Measurements from ENCODE around the gene MX1. TPM values are rescaled to one million over a fixed set of nuclear protein-coding genes. Genes with fewer than 3 reads are reported as not detected.
A peak's percentile ranks its signal among the peaks of the same experiment; 100 is the strongest.
"Not testable (repeated sequence)": the region's sequence is repeated elsewhere in the genome, so short reads cannot be mapped to it uniquely, and the experiment has no call there.

The MX1 gene
- total RNA-seq, 2 experiments from 2014 or later: 82.3 to 86.3 TPM

GRCh38 chr21:41422546-41423304, 3.3 kb upstream of the MX1 start:
- DNase-seq (peak in 1 of 14 experiments; percentile 31), ATAC-seq (ENCODE audit: poor library complexity) (no peak)
- H3K27ac Mint-ChIP-seq: peak overlapping the region; percentile 95
- Histone ChIP-seq H3K36me3 (ENCODE audit: insufficient read depth, low read length) (no peaks in the 10 kb centered on the region), H3K27me3 (ENCODE audit: control insufficient read depth in 1 of 2, insufficient read depth in 2 of 2, low read length in 2 of 2) (no peaks in the 10 kb centered on the region), H3K27ac (ENCODE audit: low read depth in 1 of 2, low read length in 2 of 2) (no peak overlapping the region), H3K9me3 (ENCODE audit: control insufficient read depth in 1 of 2, insufficient read depth in 1 of 2, low read length in 2 of 2) (no peaks in the 10 kb centered on the region), H3K4me1 (ENCODE audit: insufficient read depth, low read length) (peaks cover 39% of the 10 kb centered on the region), H3K4me3 (ENCODE audit: low read length) (no peak overlapping the region)
- TF ChIP-seq CTCF (IDR thresholded peaks at IDR 0.05): no peak
- ChIA-PET POLR2A (interaction anchor here (5.5 to 6.1 kb wide), 2 partner anchors 53 to 61 kb away, joined by 76 to 87 read pairs; partner anchors contain the start of gene MX2), CTCF (no interaction called here)
- no peaks in the 10 kb centered on the region for H3K9me3 Mint-ChIP-seq
- H3K27me3 Mint-ChIP-seq: no peaks in the 10 kb centered on the region
- peak overlapping the region; percentile 84 for H3K4me3 Mint-ChIP-seq
- peaks cover 13% of the 10 kb centered on the region for H3K36me3 Mint-ChIP-seq (ENCODE audit: low read depth)
- intact Hi-C loops (cut with DNase I, micrococcal nuclease): no loop called here
- peaks cover 64% of the 10 kb centered on the region for H3K4me1 Mint-ChIP-seq (ENCODE audit: low read depth)

- H3K9me3 ChIP-seq (ENCODE audit: control insufficient read depth in 1 of 2, insufficient read depth in 1 of 2, low read length in 2 of 2); CTCF ChIA-PET; H3K27ac ChIP-seq (ENCODE audit: low read depth in 1 of 2, low read length in 2 of 2); H3K9me3 Mint-ChIP-seq; H3K27me3 ChIP-seq (ENCODE audit: control insufficient read depth in 1 of 2, insufficient read depth in 2 of 2, low read length in 2 of 2); H3K4me3 ChIP-seq (ENCODE audit: low read length); H3K36me3 ChIP-seq (ENCODE audit: insufficient read depth, low read length); intact Hi-C loops (cut with DNase I, micrococcal nuclease); ATAC-seq (ENCODE audit: poor library complexity); H3K27me3 Mint-ChIP-seq: not testable (repeated sequence)
- Mint-ChIP-seq H3K4me1 (ENCODE audit: low read depth) (peaks cover 69% of the 10 kb centered on the region), H3K4me3 (peak overlapping the region; percentile 84), H3K27ac (peak overlapping the region; percentile 95), H3K36me3 (ENCODE audit: low read depth) (peaks cover 18% of the 10 kb centered on the region)
- DNase-seq: peak in 3 of 14 experiments; percentile 18 to 31 (median 21)
- peaks cover 40% of the 10 kb centered on the region for H3K4me1 ChIP-seq (ENCODE audit: insufficient read depth, low read length)
- POLR2A ChIA-PET: interaction anchor here (1.6 to 6.1 kb wide), 3 partner anchors 12 to 61 kb away, joined by 4 to 87 read pairs (median 76); partner anchors contain the start of gene MX2
Measured at GRCh38 chr21:41423305-41423636, 2.8 kb upstream of the MX1 start.

GRCh38 chr21:41425588-41425953, 468 bp upstream of the MX1 start:
- Histone ChIP-seq H3K27me3 (ENCODE audit: control insufficient read depth in 1 of 2, insufficient read depth in 2 of 2, low read length in 2 of 2) (no peaks in the 10 kb centered on the region), H3K36me3 (ENCODE audit: insufficient read depth, low read length) (peaks cover 19% of the 10 kb centered on the region), H3K4me1 (ENCODE audit: insufficient read depth, low read length) (peaks cover 31% of the 10 kb centered on the region), H3K9me3 (ENCODE audit: control insufficient read depth in 1 of 2, insufficient read depth in 1 of 2, low read length in 2 of 2) (no peaks in the 10 kb centered on the region), H3K4me3 (ENCODE audit: low read length) (peak overlapping the region; percentile 96), H3K27ac (ENCODE audit: low read depth in 1 of 2, low read length in 2 of 2) (peak overlapping the region; percentile 30 to 62)
- ChIA-PET CTCF (interaction anchor here (4.7 kb wide), 1 partner anchor 142 kb away, joined by 16 read pairs; no protein-coding TSS in a partner anchor), POLR2A (interaction anchor here (0.6 to 6.1 kb wide), 16 partner anchors 8 to 143 kb away, joined by 3 to 87 read pairs (median 4); partner anchors contain the start of gene MX2)
- H3K27ac Mint-ChIP-seq: peak overlapping the region; percentile 95
- H3K36me3 Mint-ChIP-seq (ENCODE audit: low read depth): peaks cover 38% of the 10 kb centered on the region
- ATAC-seq (ENCODE audit: poor library complexity) (no peak), DNase-seq (no peak)
- peak overlapping the region; percentile 99 for H3K4me3 Mint-ChIP-seq
- TF ChIP-seq CTCF (IDR thresholded peaks at IDR 0.05): no peak
- intact Hi-C loops (cut with DNase I, micrococcal nuclease): no loop called here
- peaks cover 74% of the 10 kb centered on the region for H3K4me1 Mint-ChIP-seq (ENCODE audit: low read depth)
- H3K9me3 Mint-ChIP-seq: no peaks in the 10 kb centered on the region
- no peaks in the 10 kb centered on the region for H3K27me3 Mint-ChIP-seq

Measured in CD4-positive, alpha-beta T cell (primary cell).